GM06990 (cell line): ENCODE measurements around the gene SEMA4C.

Experiments used
- DNase-seq: peaks from one replicate; pipeline ENCODE4 v3.0.0-alpha.2; 2011; ENCODE audit not compliant: insufficient read length; ENCODE audit errors: extremely low read depth
- H3K27me3 ChIP-seq: replicated peaks from 2 replicates; pipeline ENCODE4 v1.6.0; 2011; ENCODE audit warnings: low read length; ENCODE audit not compliant: control insufficient read depth, insufficient read depth
- H3K36me3 ChIP-seq: 2 replicates; pipeline ENCODE4 v1.5.1; 2011; ENCODE audit warnings: low read length; ENCODE audit not compliant: control insufficient read depth, insufficient read depth
- H3K4me3 ChIP-seq: replicated peaks from 2 replicates; pipeline ENCODE4 v1.5.1; 2011; ENCODE audit warnings: low read depth, mild to moderate bottlenecking, control low read depth, low read length
- CTCF ChIP-seq: IDR thresholded peaks from 2 replicates; pipeline ENCODE4 v1.5.1; 2011; ENCODE audit warnings: low read length, control low read depth, mild to moderate bottlenecking, inconsistent platforms; ENCODE audit not compliant: insufficient read depth, poor library complexity, severe bottlenecking

The SEMA4C gene

DNA sequence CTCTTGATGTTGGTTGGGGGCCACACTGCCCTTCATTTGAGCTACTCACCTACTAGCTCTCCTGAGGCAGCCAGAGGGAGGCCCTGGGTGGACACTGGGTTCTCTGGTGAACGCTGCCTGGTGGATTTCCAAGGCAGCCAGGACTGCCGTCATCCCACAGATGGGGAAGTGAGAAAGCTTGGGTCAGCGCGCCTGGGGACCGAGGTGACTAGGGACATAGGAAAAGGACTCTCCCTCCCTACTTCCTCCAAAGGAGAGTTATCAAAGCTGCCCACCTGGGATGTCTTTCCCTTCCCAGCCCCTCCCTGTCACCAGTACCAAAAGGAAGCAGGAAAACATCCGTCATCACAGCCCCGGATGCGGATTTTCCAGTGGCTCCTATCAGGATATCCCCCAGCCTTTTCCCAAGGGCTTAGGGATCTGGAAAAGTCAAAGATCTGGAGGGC, 3.8 kb upstream of the SEMA4C start:
- H3K4me3 ChIP-seq, result no peak overlapping the region
- H3K27me3 ChIP-seq, result no peaks in the 10 kb centered on the region; the same call in 1 of the 2 replicates
- H3K36me3 ChIP-seq, result no peaks in the 10 kb centered on the region
- no peak for DNase-seq
- no peak for TF ChIP-seq CTCF

DNA sequence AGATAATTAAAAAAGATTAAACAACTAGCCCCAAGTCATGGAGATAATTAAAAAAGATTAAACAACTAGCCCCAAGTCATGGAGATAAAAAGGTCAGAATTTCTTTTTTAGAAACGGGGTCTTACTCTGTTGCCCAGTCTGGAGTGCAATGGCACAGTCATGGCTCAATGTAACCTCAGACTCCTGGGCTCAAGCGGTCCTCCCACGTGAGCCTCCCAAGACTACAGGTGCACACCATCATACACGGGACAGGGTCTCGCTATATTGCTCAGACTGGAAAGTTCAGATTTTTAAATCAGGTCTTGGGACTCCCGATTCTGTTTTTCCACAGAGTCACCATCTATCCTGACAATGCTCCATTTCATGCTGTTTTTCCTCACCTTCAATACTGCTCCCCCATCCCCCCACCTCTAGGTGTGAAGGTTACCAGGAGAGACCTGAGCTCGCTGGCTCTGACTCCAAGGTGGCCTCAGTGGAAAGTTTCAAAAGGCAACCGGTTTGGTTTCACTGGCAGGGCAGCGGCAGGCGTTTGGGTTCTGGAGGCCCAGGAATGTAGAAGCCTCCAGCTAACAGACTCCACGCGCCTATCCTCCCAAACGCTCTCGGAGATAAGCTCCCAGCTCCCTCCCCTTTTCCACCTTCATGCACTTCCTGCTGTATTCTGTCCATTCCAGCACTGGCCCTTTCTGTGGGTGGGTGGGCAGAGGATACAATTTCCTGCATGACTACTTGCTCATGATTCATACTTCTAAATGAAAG, 2.9 kb upstream of the SEMA4C start:
- DNase-seq, result no peak
- TF ChIP-seq CTCF, result no peak
- H3K4me3 ChIP-seq, result no peak overlapping the region
- no peaks in the 10 kb centered on the region for H3K36me3 ChIP-seq
- H3K27me3 ChIP-seq, result no peaks in the 10 kb centered on the region

DNA sequence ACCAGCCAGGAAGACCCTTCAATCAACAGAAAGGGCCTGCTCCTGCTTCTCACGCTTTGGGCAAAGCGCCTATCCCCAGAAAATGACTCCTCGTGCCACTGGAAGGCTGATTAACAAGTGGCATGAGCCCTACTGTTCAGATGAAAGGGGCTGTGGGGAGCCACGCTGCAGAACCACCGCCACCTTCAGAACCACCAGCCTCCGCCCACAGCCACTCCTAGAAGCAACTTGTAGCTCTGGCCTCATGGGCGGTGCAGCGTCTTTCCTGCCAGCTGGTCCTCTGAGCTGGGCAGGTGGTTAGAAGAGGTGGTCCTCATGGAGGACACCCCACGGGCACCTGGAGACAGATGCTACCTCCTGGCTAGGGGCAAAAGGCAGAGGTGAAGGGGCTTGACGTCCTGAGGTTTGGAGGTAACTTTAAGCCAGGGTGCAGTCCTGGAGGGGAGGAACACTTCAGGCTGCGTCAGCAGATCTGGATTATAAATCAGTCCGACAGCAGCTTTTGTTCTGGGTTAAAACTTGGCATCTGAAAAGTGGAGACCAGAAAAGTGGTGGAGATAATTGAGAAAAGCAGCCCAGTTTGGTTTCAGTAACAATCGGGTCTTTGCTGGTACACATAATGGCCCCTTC, 861 bp upstream of the SEMA4C start:
- no peak for DNase-seq
- no peaks in the 10 kb centered on the region for H3K27me3 ChIP-seq
- peaks cover 1% of the 10 kb centered on the region for H3K36me3 ChIP-seq
- H3K4me3 ChIP-seq, result peak overlapping the region; percentile 63
- no peak for TF ChIP-seq CTCF

- TF ChIP-seq CTCF, result no peak
- DNase-seq, result no peak
- Histone ChIP-seq H3K27me3 (no peaks in the 10 kb centered on the region), H3K4me3 (peak overlapping the region; percentile 63), H3K36me3 (peaks cover 9% of the 10 kb centered on the region)
These were observed 529 bp downstream of the SEMA4C start for GRCh38 chr2:96869281-96869821.

DNA sequence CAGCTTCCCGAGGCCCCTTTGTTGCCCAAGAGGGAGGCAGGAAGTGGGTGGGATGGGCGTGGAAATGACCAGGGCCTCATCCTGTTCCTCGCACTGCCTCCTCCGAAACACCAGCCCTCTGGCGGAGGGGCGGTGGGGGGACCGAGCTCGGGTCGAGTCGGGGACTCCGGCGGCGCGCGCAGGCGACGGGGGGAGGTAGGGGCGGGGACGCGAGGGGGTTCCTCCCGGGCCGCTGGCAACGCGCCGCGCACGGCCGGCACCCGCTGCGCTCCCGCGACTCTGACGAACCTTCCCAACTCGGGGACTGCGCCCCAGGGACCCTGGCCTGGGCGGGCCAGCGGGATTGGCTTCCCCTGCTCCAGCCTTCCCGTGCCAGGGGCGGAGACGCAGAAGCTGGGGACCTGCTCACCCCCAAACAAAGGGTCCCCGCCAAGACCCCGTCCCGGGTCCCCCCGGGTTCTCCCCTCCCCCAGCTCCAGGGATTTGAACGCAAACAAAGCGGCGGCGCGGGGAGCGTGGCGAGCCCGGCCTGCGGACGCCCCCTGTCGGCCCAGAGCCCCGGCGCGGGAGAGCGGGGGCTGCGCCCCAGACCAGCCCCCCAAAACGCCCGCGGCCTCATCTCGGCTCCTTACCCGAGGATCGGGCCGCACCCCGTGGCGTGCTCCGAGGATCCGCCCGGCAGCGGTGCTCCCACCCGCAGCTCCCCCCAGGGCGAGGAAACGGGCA, 1.2 kb downstream of the SEMA4C start:
- Histone ChIP-seq H3K4me3 (peak overlapping the region; percentile 63), H3K36me3 (peaks cover 11% of the 10 kb centered on the region), H3K27me3 (no peaks in the 10 kb centered on the region)
- peak; percentile 48 for TF ChIP-seq CTCF
- DNase-seq, result peak; percentile 84
